HG02623 (cell line): ENCODE measurements around the gene BCKDHA.
"Not testable (repeated sequence)": the region's sequence is repeated elsewhere in the genome, so short reads cannot be mapped to it uniquely, and the experiment has no call there.

ENCODE experiments used
- ATAC-seq: cut with Tn5 transposase; IDR thresholded peaks from one replicate; pipeline ENCODE4 v1.9.1; 2021; ENCODE audit warnings: moderate library complexity; ENCODE audit not compliant: unreplicated experiment

BCKDHA gene

DNA sequence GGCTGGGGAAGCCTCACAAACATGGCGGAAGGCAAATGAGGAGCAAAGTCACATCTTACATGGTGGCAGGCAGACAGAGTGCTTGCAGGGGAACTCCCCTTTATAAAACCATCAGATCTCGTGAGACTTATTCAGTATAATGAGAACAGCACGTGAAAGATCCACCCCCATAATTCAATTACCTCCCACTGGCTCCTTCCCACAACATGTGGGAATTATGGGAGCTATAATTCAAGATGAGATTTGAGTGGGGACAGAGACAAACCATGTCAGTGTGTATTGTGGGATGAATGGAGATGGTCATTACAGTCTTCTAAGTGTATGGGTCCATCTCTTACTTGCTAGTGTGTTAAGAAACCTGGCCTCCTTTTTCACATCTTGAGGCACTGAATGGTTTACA lies 4.4 kb downstream of the BCKDHA start:
- ATAC-seq = no peak

- no peak for ATAC-seq
These were observed 5.8 kb downstream of the BCKDHA start for GRCh38 chr19:41403181-41403970.

DNA sequence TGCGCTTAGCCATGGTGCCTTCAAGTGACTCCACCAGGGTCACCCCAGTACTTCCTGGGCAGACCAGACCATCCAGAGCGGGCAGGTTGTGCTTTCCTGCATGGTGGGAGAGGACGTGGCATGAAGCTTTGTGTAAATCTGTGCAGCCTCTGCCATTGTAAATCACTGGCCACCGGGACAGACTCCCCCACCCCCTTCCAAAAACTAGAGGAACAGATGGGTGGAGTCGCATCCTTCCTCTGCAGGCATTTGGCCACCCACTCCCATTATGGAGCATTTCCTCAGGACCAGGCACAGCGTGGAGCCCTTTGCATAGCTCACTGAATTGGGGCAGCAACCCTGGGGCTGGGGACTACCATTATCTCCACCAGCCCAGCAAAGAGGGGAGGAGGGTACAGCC lies 8.2 kb downstream of the BCKDHA start:
- no peak for ATAC-seq

DNA sequence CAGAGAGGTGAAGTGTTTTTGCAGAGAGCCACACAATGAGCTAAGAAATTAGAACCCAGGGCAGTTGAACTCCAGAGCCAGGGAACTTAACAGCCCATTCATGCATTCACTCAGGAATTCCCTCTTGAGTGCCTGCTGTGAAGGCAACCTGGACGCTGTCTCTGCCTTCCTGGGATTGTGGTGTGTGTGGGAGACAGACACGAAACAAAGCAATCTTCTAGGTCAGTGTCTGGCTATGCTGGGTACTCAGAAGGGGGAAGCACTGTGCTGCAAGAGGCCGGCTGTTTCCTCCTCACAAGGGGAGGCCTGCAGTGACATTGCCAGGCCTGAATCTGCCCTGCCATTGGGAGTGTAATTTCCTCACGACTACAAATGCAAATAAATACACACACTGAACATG lies 9.7 kb downstream of the BCKDHA start:
- no peak for ATAC-seq

DNA sequence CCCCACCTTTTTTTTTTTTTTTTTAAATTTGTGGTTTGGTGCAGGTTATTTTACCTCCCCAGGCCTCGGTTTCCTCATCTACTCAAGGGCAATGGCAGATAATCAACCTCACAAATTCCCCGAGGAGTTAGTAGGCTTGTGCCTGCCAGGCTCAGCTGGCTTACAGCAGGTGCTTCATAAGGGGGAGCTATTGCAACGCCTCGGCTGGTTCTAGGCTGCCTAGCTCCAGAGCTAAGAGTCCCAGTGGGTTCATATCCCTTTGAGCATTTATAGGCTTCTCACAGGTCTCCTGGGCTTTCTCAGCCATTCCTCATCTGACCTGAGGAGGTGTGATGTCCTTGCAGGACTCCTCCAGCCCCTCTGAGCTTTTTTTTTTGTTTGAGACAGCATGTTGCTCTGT lies 10.6 kb downstream of the BCKDHA start:
- no peak for ATAC-seq

- ATAC-seq = not testable (repeated sequence)
These were observed 11.2 kb downstream of the BCKDHA start for GRCh38 chr19:41408846-41409245.

DNA sequence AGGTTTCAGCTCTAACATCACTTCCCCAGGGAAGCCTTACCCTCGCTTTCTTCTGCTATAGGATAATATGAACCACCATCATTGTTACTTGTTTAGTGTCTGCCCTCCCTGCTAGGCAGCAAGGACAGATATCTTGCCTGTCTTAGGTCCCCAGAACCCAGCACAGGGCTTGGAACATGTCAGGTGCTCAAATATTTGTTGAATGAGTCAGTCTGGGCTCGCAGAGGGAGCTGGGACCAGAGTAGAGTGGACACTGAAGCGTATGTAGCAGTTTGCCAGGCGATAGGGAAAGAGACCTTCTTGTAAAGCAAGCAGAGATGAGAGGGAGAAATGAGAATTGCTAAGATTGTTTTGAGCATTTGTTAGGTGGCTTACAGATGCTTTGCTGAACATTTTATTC lies 11.7 kb downstream of the BCKDHA start:
- no peak for ATAC-seq

DNA sequence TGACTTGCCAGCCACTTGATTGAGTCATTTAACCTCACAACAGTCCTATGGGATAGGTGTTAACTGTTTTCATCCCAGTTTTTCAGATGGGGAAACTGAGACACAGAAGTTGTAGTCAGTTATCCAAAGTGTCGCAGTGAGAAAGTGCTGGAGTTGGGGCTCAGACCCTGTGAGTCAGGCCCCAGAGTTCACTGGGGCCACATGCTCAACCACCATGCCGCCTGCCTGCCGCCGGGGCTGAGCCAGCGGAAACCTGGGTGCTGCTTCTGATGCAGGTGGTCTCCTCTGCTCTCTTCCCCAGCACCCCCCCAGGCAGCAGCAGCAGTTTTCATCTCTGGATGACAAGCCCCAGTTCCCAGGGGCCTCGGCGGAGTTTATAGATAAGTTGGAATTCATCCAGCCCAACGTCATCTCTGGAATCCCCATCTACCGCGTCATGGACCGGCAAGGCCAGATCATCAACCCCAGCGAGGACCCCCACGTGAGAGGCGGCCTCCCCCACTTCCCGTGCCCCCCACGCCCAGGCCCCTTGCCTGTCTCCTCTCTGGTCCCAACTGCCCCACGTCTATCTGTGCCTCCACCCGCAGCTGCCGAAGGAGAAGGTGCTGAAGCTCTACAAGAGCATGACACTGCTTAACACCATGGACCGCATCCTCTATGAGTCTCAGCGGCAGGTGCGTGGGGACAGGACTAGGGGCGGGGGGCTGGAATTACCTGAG lies 12.9 kb downstream of the BCKDHA start:
- no peak for ATAC-seq

GRCh38 chr19:41411100-41411967 lies 13.7 kb downstream of the BCKDHA start:
- ATAC-seq = no peak

- ATAC-seq = no peak
These were observed 14.3 kb downstream of the BCKDHA start for GRCh38 chr19:41411968-41412265.

DNA sequence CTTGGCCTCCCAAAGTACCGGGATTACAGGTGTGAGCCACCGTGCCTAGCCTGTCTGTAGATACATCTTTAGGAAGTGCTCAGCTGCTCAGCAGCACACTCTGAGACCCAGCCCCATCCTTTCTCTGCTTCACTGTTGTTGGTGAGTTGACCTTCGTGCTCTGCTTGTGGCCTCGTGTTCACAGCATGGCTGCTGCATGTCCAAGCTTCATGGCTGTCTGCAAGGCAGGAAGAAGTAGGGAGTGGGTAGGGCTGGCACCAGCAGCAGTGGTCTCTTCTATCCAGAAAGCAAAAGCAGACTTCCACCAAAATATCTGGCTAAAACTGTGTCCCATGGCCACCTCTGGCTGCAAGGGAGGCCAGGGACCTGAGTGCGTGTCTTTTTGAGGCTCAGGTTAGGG lies 15.3 kb downstream of the BCKDHA start:
- ATAC-seq = no peak

- no peak for ATAC-seq
These were observed 16.3 kb downstream of the BCKDHA start for GRCh38 chr19:41413947-41414346.

DNA sequence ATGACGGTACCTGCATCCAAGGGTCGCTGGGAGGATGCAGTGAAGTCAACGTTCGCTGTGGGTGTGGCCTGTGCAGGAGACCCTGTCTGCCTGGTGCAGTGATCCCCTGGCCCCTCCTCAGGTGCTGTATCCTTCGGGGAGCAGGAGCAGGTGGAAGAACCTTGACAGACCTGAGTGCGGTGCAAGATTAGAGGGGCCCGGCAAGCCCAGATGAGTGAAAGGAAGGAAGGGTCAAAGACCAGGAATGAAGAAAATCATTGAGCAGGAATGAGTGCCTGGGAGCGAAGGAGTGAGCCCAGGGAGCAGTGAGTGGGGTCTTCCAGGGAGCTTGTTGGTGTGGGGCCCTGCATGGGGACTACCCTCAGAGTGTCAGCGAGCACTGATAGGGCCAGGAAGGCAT lies 16.8 kb downstream of the BCKDHA start:
- no peak for ATAC-seq

DNA sequence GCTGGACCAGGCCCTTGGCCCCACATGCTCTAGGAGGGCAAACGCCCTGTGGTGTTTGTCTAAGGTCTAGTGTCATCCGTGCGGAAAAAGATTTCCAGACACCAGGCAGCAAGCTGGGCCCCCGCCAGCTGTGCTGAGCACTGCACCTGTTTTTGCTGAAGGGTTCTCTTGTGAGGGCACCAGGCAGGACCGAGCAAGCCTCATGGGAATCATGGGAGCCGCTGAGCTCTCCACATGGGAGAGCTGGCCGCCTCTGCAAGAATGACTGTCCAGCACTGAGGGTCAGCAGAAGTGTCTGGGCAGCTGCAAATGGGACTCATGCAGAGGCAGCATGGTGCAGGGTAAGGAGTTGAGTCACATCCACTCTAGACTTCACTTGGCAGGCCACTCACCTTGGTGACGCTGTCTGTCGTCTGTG lies 17.5 kb downstream of the BCKDHA start:
- ATAC-seq = no peak

DNA sequence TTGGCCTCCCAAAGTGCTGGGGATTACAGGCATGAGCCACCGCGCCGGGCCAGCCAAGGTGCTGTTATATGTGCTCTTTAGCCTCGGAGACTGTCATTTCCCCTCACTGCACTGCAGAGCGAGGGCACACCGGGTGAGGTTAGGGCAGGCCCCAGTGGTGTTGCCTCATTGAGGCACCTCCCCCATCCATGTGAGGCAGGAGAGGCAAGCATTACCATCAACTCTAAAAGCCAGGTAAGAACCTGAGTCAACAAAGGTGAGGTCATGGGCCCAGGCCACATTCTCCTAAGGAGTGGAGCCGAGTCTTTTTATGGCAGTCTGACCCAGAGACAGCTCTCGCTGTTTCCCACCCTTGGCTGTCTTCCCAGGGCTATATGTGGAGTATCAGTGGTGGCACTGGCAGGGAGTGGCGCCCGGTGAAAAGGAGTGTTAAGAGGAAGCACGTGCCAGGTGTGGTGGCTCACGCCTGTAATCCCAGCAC lies 18.6 kb downstream of the BCKDHA start:
- ATAC-seq = no peak

DNA sequence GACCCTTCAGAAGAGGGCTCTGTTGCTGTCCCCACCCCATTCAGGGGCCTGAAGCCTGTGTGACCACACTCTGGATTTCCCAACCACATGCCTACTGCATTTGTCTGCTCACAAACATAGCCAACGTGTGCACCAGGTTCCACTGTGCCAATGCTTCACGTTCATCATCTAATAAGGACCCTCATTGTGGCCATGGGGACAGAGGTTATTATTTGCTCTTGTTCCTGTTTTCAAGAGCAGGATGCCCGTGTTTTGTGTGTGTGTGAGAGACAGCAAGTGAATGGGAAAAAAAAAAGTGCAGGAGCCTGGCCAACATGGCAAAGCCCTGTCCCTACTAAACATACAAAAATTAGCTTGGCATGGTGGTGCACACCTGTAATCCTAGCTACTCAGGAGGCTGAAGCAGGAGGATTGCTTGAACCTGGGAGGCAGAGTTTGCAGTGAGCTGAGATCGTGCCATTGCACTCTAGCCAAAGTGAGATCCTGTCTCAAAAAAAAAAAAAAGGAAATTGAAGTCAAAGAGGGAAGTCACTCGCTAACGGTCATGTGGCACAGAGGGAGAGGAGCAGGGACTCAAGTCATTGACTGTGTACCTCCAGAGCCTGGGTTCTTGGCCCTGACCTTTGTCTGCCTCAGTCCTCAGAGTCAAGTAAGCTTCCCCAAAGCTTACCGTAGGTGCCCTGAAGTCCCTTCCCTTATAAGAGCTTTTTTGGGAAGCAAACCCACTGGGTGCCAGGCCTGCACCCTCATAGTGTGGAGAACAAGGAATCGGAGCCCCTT lies 22.7 kb downstream of the BCKDHA start:
- ATAC-seq = no peak

GRCh38 chr19:41421314-41421713 lies 23.7 kb downstream of the BCKDHA start:
- no peak for ATAC-seq

- ATAC-seq = no peak
These were observed 24.4 kb downstream of the BCKDHA start for GRCh38 chr19:41421973-41422372.

DNA sequence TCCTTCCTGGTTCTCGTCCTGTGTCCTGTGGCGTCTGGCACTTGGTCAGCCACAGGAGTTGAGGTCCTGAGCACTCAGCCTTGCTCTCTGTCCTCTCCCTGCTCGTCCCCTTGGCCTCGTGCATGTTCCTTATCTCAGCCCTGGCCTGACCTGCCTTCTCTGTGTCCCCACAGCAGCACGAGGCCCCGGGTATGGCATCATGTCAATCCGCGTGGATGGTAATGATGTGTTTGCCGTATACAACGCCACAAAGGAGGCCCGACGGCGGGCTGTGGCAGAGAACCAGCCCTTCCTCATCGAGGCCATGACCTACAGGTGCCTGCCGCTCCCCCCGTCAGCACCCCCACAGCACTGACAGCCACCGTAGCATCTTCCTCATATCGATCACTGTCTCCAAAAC lies 24.8 kb downstream of the BCKDHA start:
- no peak for ATAC-seq

GRCh38 chr19:41422955-41423354 lies 25.3 kb downstream of the BCKDHA start:
- ATAC-seq = no peak
